ENCODE data around the gene KRTAP12-3. TPM values are rescaled to one million over a fixed set of nuclear protein-coding genes. Genes with fewer than 3 reads are reported as not detected.
"Not testable (repeated sequence)": the region's sequence is repeated elsewhere in the genome, so short reads cannot be mapped to it uniquely, and the experiment has no call there.

KRTAP12-3 gene
- polyA plus RNA-seq (ENCODE audit: insufficient read length in 3 of 3) = not detected
- long read RNA-seq, donor 1 = 0 reads
- long read RNA-seq, donor 2, partial matches to known transcripts = 0 of 1 reads
- long read RNA-seq, donor 2, other reads (novel, unspliced or antisense) = 0 of 1 reads
- long read RNA-seq, donor 3 = 0 reads
- long read RNA-seq, donor 4 = 0 reads
- long read RNA-seq, donor 5 = 0 reads
- long read RNA-seq, donor 6 = 0 reads
- long read RNA-seq, donor 7 = 0 reads
- long read RNA-seq, donor 8 = 0 reads
- long read RNA-seq, donor 9 = 0 reads
- long read RNA-seq, donor 10 = 0 reads
- long read RNA-seq, donor 11 = 0 reads
- long read RNA-seq, donor 12 = 0 reads
- long read RNA-seq, donor 13 = 0 reads
- long read RNA-seq, donor 14 = 0 reads
- long read RNA-seq, donor 15 = 0 reads
- long read RNA-seq, donor 16 = 0 reads

- no peak for DNase-seq (ENCODE audit: extremely low read depth in 1 of 11, low read depth in 9 of 11, low spot score in 4 of 11)
Observed at GRCh38 chr21:44657635-44658540, at the start of gene KRTAP12-3. Gene KRTAP12-3, plus strand, starts transcription at chr21:44657932. Its CDS starts 48 bp downstream, at chr21:44657980.

GRCh38 chr21:44609193-44609592 lies 48.5 kb upstream of the KRTAP12-3 start:
- no peak for DNase-seq (ENCODE audit: extremely low read depth in 1 of 11, low read depth in 9 of 11, low spot score in 4 of 11)

- not testable (repeated sequence) for DNase-seq (ENCODE audit: extremely low read depth in 1 of 11, low read depth in 9 of 11, low spot score in 4 of 11)
Observed at GRCh38 chr21:44610157-44610843, 47.4 kb upstream of the KRTAP12-3 start.

- DNase-seq (ENCODE audit: extremely low read depth in 1 of 11, low read depth in 9 of 11, low spot score in 4 of 11) = no peak
Observed at GRCh38 chr21:44611551-44611950, 46.2 kb upstream of the KRTAP12-3 start.

GRCh38 chr21:44612029-44612486 lies 45.7 kb upstream of the KRTAP12-3 start, which contains the start of gene KRTAP10-8:
Gene KRTAP10-8, plus strand, starts transcription at chr21:44612079. Its CDS starts 22 bp downstream, at chr21:44612101.
- no peak for DNase-seq (ENCODE audit: extremely low read depth in 1 of 11, low read depth in 9 of 11, low spot score in 4 of 11)

- DNase-seq (ENCODE audit: extremely low read depth in 1 of 11, low read depth in 9 of 11, low spot score in 4 of 11) = no peak
Observed at GRCh38 chr21:44612669-44613229, 45.0 kb upstream of the KRTAP12-3 start.

GRCh38 chr21:44613386-44614155 lies 44.2 kb upstream of the KRTAP12-3 start:
- DNase-seq (ENCODE audit: extremely low read depth in 1 of 11, low read depth in 9 of 11, low spot score in 4 of 11) = no peak

GRCh38 chr21:44614161-44614631 lies 43.5 kb upstream of the KRTAP12-3 start:
- DNase-seq (ENCODE audit: extremely low read depth in 1 of 11, low read depth in 9 of 11, low spot score in 4 of 11) = no peak

- DNase-seq (ENCODE audit: extremely low read depth in 1 of 11, low read depth in 9 of 11, low spot score in 4 of 11) = no peak
Observed at GRCh38 chr21:44614961-44615391, 42.8 kb upstream of the KRTAP12-3 start.

GRCh38 chr21:44615466-44615865 lies 42.3 kb upstream of the KRTAP12-3 start:
- no peak for DNase-seq (ENCODE audit: extremely low read depth in 1 of 11, low read depth in 9 of 11, low spot score in 4 of 11)

GRCh38 chr21:44615911-44616590 lies 41.7 kb upstream of the KRTAP12-3 start:
- no peak for DNase-seq (ENCODE audit: extremely low read depth in 1 of 11, low read depth in 9 of 11, low spot score in 4 of 11)

GRCh38 chr21:44616591-44616926 lies 41.2 kb upstream of the KRTAP12-3 start:
- DNase-seq (ENCODE audit: extremely low read depth in 1 of 11, low read depth in 9 of 11, low spot score in 4 of 11) = no peak

- no peak for DNase-seq (ENCODE audit: extremely low read depth in 1 of 11, low read depth in 9 of 11, low spot score in 4 of 11)
Observed at GRCh38 chr21:44617071-44617501, 40.6 kb upstream of the KRTAP12-3 start.

GRCh38 chr21:44618504-44618903 lies 39.2 kb upstream of the KRTAP12-3 start:
- DNase-seq (ENCODE audit: extremely low read depth in 1 of 11, low read depth in 9 of 11, low spot score in 4 of 11) = no peak

- no peak for DNase-seq (ENCODE audit: extremely low read depth in 1 of 11, low read depth in 9 of 11, low spot score in 4 of 11)
Observed at GRCh38 chr21:44618909-44619308, 38.8 kb upstream of the KRTAP12-3 start.

- DNase-seq (ENCODE audit: extremely low read depth in 1 of 11, low read depth in 9 of 11, low spot score in 4 of 11) = no peak
Observed at GRCh38 chr21:44619886-44620285, 37.8 kb upstream of the KRTAP12-3 start.

- DNase-seq (ENCODE audit: extremely low read depth in 1 of 11, low read depth in 9 of 11, low spot score in 4 of 11) = no peak
Observed at GRCh38 chr21:44623575-44623974, 34.2 kb upstream of the KRTAP12-3 start.
